H1 (cell line): ENCODE data around the gene STX10. TPM values are rescaled to one million over a fixed set of nuclear protein-coding genes. Genes with fewer than 3 reads are reported as not detected.
A peak's percentile ranks its signal among the peaks of the same experiment; 100 is the strongest.

Source experiments
- CTCF ChIA-PET: fragments of 300-600 bp; sonication (Branson Sonifier 250); formaldehyde crosslinking; loops from one replicate; lab custom pipeline; 2021; ENCODE audit not compliant: partially characterized antibody; lab: Charles Lee
- POLR2A ChIA-PET: fragments of 300-600 bp; sonication (Branson Sonifier 250); formaldehyde crosslinking; loops from one replicate; lab custom pipeline; 2021; ENCODE audit warnings: inconsistent platforms; ENCODE audit not compliant: partially characterized antibody; lab: Charles Lee
- DNase-seq, 2 experiments: peaks; one replicate each; pipeline versions ENCODE4 v3.0.0 to v3.0.0-alpha.2; 2010 to 2022; ENCODE audit warnings: low spot score in 2 of 2, low read depth in 1 of 2, mixed read lengths in 1 of 2
- FAIRE-seq: peaks from 2 replicates; lab custom pipeline; 2011; peaks lifted over from hg19 to GRCh38; lab: Jason Lieb, UNC
- H2AFZ ChIP-seq: 2 replicates; pipeline ENCODE4 v1.8.1; 2012; ENCODE audit warnings: low read length, inconsistent platforms
- H2AK5ac ChIP-seq: 2 replicates; pipeline ENCODE4 v1.6.1; 2013; ENCODE audit warnings: low read depth, low read length
- H2BK120ac ChIP-seq: replicated peaks from 2 replicates; pipeline ENCODE3; 2013; ENCODE audit warnings: low read depth, low read length, inconsistent platforms
- H2BK12ac ChIP-seq: 2 replicates; pipeline ENCODE4 v1.6.1; 2013; ENCODE audit warnings: low read depth, low read length
- H2BK15ac ChIP-seq: 2 replicates; pipeline ENCODE4 v1.6.1; 2013; ENCODE audit warnings: low read length
- H2BK20ac ChIP-seq: 2 replicates; pipeline ENCODE4 v1.6.1; 2013; ENCODE audit warnings: low read length
- H2BK5ac ChIP-seq: 2 replicates; pipeline ENCODE4 v1.6.1; 2013; ENCODE audit warnings: low read depth, low read length
- H3K14ac ChIP-seq: 2 replicates; pipeline ENCODE4 v1.6.1; 2013; ENCODE audit warnings: inconsistent platforms; ENCODE audit not compliant: insufficient read length
- H3K18ac ChIP-seq: 2 replicates; pipeline ENCODE4 v1.6.1; 2013; ENCODE audit warnings: low read length; ENCODE audit errors: extremely low read depth
- H3K23ac ChIP-seq: 2 replicates; pipeline ENCODE4 v1.6.1; 2013; ENCODE audit warnings: inconsistent platforms; ENCODE audit not compliant: insufficient read length
- H3K23me2 ChIP-seq: 2 replicates; pipeline ENCODE4 v1.6.1; 2013; ENCODE audit warnings: low read depth, low read length
- H3K27ac ChIP-seq: 2 replicates; pipeline ENCODE4 v1.6.1; 2011; ENCODE audit warnings: low read depth, low read length, inconsistent platforms
- H3K27me3 ChIP-seq, 4 experiments: replicated peaks in 1 of 4; 1 replicate in 1 of 4; 2 replicates in 3 of 4; pipeline versions ENCODE4 v1.6.1 to v1.8.1; 2011 to 2013; ENCODE audit warnings: low read length in 3 of 4, mild to moderate bottlenecking in 3 of 4, inconsistent platforms in 2 of 4, mixed read lengths in 2 of 4, moderate library complexity in 1 of 4; ENCODE audit not compliant: control insufficient read depth in 3 of 4, insufficient read depth in 3 of 4; ENCODE audit errors: extremely low read depth in 1 of 4
- H3K36me3 ChIP-seq, 4 experiments: 2 replicates each; pipeline versions ENCODE4 v1.6.1 to v1.8.1; 2011 to 2013; ENCODE audit warnings: mild to moderate bottlenecking in 4 of 4, low read length in 3 of 4, moderate library complexity in 2 of 4, control low read depth in 1 of 4, inconsistent platforms in 1 of 4; ENCODE audit not compliant: insufficient read depth in 4 of 4, control insufficient read depth in 2 of 4
- H3K4ac ChIP-seq: replicated peaks from 2 replicates; pipeline ENCODE3; 2013; ENCODE audit warnings: low read length, low read depth, mixed read lengths, inconsistent platforms; ENCODE audit not compliant: insufficient read length
- H3K4me1 ChIP-seq, 4 experiments: replicated peaks in 1 of 4; 1 replicate in 1 of 4; 2 replicates in 3 of 4; pipeline versions ENCODE4 v1.6.1 to v1.8.1; 2011 to 2013; ENCODE audit warnings: low read length in 3 of 4, inconsistent platforms in 2 of 4, mixed read lengths in 1 of 4; ENCODE audit not compliant: insufficient read depth in 4 of 4, control insufficient read depth in 3 of 4
- H3K4me2 ChIP-seq, 2 experiments: 2 replicates each; pipeline versions ENCODE4 v1.6.1 to v1.8.1; 2011 to 2013; ENCODE audit warnings: low read depth in 2 of 2, low read length in 2 of 2, control low read depth in 1 of 2, inconsistent platforms in 1 of 2, mild to moderate bottlenecking in 1 of 2; ENCODE audit not compliant: insufficient read depth in 1 of 2
- H3K4me3 ChIP-seq, 4 experiments: fragments of 200-600, 300-600 bp in 1 of 4; sonication (generic), shearing (Covaris generic), sonication (Bioruptor Twin) in 1 of 4; 2 replicates each; pipeline versions ENCODE4 v1.5.1 to v1.8.1; 2011 to 2016; ENCODE audit warnings: low read length in 4 of 4, low read depth in 3 of 4, control low read depth in 2 of 4, inconsistent platforms in 2 of 4, mild to moderate bottlenecking in 2 of 4, mixed read lengths in 1 of 4, moderate library complexity in 1 of 4; ENCODE audit not compliant: insufficient read depth in 2 of 4; ENCODE audit errors: extremely low read depth in 1 of 4
- H3K56ac ChIP-seq: replicated peaks from 2 replicates; pipeline ENCODE3; 2013; ENCODE audit warnings: low read depth, mild to moderate bottlenecking, mixed read lengths, low read length, inconsistent platforms; ENCODE audit not compliant: insufficient read length
- H3K79me1 ChIP-seq: 2 replicates; pipeline ENCODE4 v1.6.1; 2013; ENCODE audit warnings: low read depth, low read length, control low read depth
- H3K79me2 ChIP-seq, 2 experiments: 2 replicates each; pipeline versions ENCODE4 v1.6.1 to v1.8.1; 2012 to 2013; ENCODE audit warnings: low read length in 2 of 2, mild to moderate bottlenecking in 2 of 2, inconsistent platforms in 1 of 2; ENCODE audit not compliant: insufficient read depth in 2 of 2, control insufficient read depth in 1 of 2
- H3K9ac ChIP-seq, 4 experiments: replicated peaks in 1 of 4; 1 replicate in 1 of 4; 2 replicates in 3 of 4; pipeline versions ENCODE4 v1.6.1 to v1.8.1; 2011 to 2013; ENCODE audit warnings: low read depth in 3 of 4, low read length in 3 of 4, control low read depth in 2 of 4, mild to moderate bottlenecking in 2 of 4, moderate library complexity in 2 of 4, inconsistent platforms in 1 of 4; ENCODE audit errors: extremely low read depth in 1 of 4
- H3K9me3 ChIP-seq, 2 experiments: 2 replicates each; pipeline versions ENCODE4 v1.6.1 to v1.8.1; 2012 to 2013; ENCODE audit warnings: mild to moderate bottlenecking in 2 of 2, moderate library complexity in 2 of 2, control low read depth in 1 of 2, inconsistent platforms in 1 of 2, low read depth in 1 of 2, low read length in 1 of 2, mixed read lengths in 1 of 2; ENCODE audit not compliant: insufficient read depth in 2 of 2
- H4K20me1 ChIP-seq, 2 experiments: replicated peaks in 1 of 2; 2 replicates each; pipeline versions ENCODE3 to v1.8.1; 2011 to 2013; ENCODE audit warnings: inconsistent platforms in 2 of 2, low read length in 2 of 2, mild to moderate bottlenecking in 1 of 2; ENCODE audit not compliant: insufficient read depth in 2 of 2, control insufficient read depth in 1 of 2
- H4K5ac ChIP-seq: 2 replicates; pipeline ENCODE4 v1.6.1; 2013; ENCODE audit warnings: low read length, low read depth, mixed read lengths, inconsistent platforms; ENCODE audit not compliant: insufficient read length
- H4K8ac ChIP-seq: 2 replicates; pipeline ENCODE4 v1.8.0; 2013; ENCODE audit warnings: mild to moderate bottlenecking, moderate library complexity, low read length, inconsistent platforms; ENCODE audit not compliant: insufficient read depth; ENCODE audit errors: extremely low read depth
- H4K91ac ChIP-seq: replicated peaks from 2 replicates; pipeline ENCODE3; 2013; ENCODE audit warnings: low read length, mixed read lengths, inconsistent platforms; ENCODE audit not compliant: insufficient read length
- CEBPB ChIP-seq: IDR thresholded peaks from 2 replicates; pipeline ENCODE4 v1.6.1; 2012; ENCODE audit warnings: low read depth, low read length
- CHD2 ChIP-seq: IDR thresholded peaks from 2 replicates; pipeline ENCODE4 v1.6.1; 2012; ENCODE audit warnings: low read length, improper control_type of control experiment
- CTCF ChIP-seq, 3 experiments: IDR thresholded peaks; 1 replicate in 2 of 3; 2 replicates in 1 of 3; pipeline versions ENCODE4 v1.5.1 to v1.6.1; 2011; ENCODE audit warnings: low read length in 3 of 3, mild to moderate bottlenecking in 3 of 3, inconsistent platforms in 2 of 3, low read depth in 1 of 3, moderate library complexity in 1 of 3; ENCODE audit not compliant: insufficient read depth in 1 of 3; ENCODE audit errors: control extremely low read depth in 1 of 3
- E2F6 ChIP-seq: IDR thresholded peaks from 2 replicates; pipeline ENCODE4 v1.6.1; 2012; ENCODE audit warnings: inconsistent platforms
- JUND ChIP-seq: IDR thresholded peaks from 2 replicates; pipeline ENCODE4 v1.6.1; 2011; ENCODE audit warnings: mild to moderate bottlenecking, improper control_type of control experiment, low read length
- MAX ChIP-seq: IDR thresholded peaks from 2 replicates; pipeline ENCODE4 v1.6.1; 2012; ENCODE audit warnings: inconsistent platforms
- TBP ChIP-seq: IDR thresholded peaks from 2 replicates; pipeline ENCODE4 v1.6.1; 2011; ENCODE audit warnings: low read depth, low read length, improper control_type of control experiment
- TCF12 ChIP-seq: IDR thresholded peaks from 2 replicates; pipeline ENCODE4 v1.6.1; 2011; ENCODE audit warnings: low read depth, mild to moderate bottlenecking, low read length
- USF2 ChIP-seq: IDR thresholded peaks from 2 replicates; pipeline ENCODE4 v1.6.1; 2011; ENCODE audit warnings: low read length, improper control_type of control experiment
- WGBS, 2 experiments: shearing (Covaris generic) in 1 of 2; methylation state at CpG; one replicate each; pipeline versions ENCODE4 v1.1.6 to v1.1.7; 2013 to 2015; ENCODE audit warnings: low lambda C conversion rate in 2 of 2, mixed read lengths in 2 of 2, inconsistent platforms in 1 of 2, low coverage in 1 of 2, missing lambda C conversion rate in 1 of 2; ENCODE audit not compliant: insufficient replicate concordance in 2 of 2, insufficient coverage in 1 of 2, insufficient read length in 1 of 2; ENCODE audit errors: extremely low coverage in 1 of 2, missing lambda C conversion rate in 1 of 2; 5-methylcytosine and 5-hydroxymethylcytosine counted together
- polyA plus RNA-seq, 7 experiments: library from polyadenylated mRNA; depleted of rRNA in 3 of 7; stranded (reverse) in 5 of 7; unstranded in 2 of 7; fragments of >200 nt in 5 of 7; fragments of 200-250 nt in 2 of 7; gene quantifications; 1 replicate in 5 of 7; 2 replicates in 1 of 7; 4 replicates in 1 of 7; pipeline versions ENCODE4 v1.2.1 to v1.2.3, GENCODE V29; 2011 to 2013; ENCODE audit warnings: missing spikeins in 2 of 7, mixed read lengths in 2 of 7
- total RNA-seq: library from RNA; stranded (reverse); fragmentation: NEBNext Ultra II Directional; extraction: Animal tissue kit (Norgen Biotek cat#: 25700); gene quantifications from 2 replicates; pipeline ENCODE4 v1.2.1, GENCODE V29; 2021

Gene STX10
- total and polyA plus RNA-seq, 2 of the 8 experiments (the other 6 are each of a cell fraction or from before 2014, with no cell fraction given): 53.0 to 80.1 TPM

- H3K23ac ChIP-seq: no peak overlapping the region
- no peak overlapping the region for H3K4ac ChIP-seq
- H3K27me3 ChIP-seq: no peaks in the 10 kb centered on the region
- H3K23me2 ChIP-seq: no peaks in the 10 kb centered on the region
- H2BK5ac ChIP-seq: no peak overlapping the region
- H4K91ac ChIP-seq: no peak overlapping the region
- H3K9ac ChIP-seq: no peak overlapping the region
- no peaks in the 10 kb centered on the region for H3K36me3 ChIP-seq
- no peak overlapping the region for H2BK20ac ChIP-seq
- no peak overlapping the region for H3K4me2 ChIP-seq
- no peak overlapping the region for H3K4me3 ChIP-seq
- H2AFZ ChIP-seq: peak overlapping the region; percentile 47; the same call in 1 of the 2 replicates
- no peak overlapping the region for H3K27ac ChIP-seq
- no peak overlapping the region for H3K56ac ChIP-seq
- no peaks in the 10 kb centered on the region; a peak in 2 of 7 replicates for H3K4me1 ChIP-seq
- ChIA-PET CTCF (interaction anchor here (0.6 to 7.1 kb wide), 54 partner anchors 9 to 486 kb away, joined by 3 to 89 read pairs (median 5); partner anchors contain the start of gene NACC1), POLR2A (interaction anchor here (0.7 to 4.4 kb wide), 10 partner anchors 9 to 52 kb away, joined by 3 to 29 read pairs (median 4); partner anchors contain the start of genes IER2 and STX10)
- no peaks in the 10 kb centered on the region for H4K20me1 ChIP-seq
- no peak overlapping the region for H3K14ac ChIP-seq
- FAIRE-seq: peak; percentile 80
- no peak overlapping the region for H2AK5ac ChIP-seq
- H3K18ac ChIP-seq: no peak overlapping the region
- no peak overlapping the region for H2BK15ac ChIP-seq
- no peak overlapping the region for H4K5ac ChIP-seq
- H4K8ac ChIP-seq: no peak overlapping the region
- no peak overlapping the region for H2BK12ac ChIP-seq
- H2BK120ac ChIP-seq: no peak overlapping the region
- 40% methylated on average over 11 of the region's 11 CpGs; no CpG with 5 or more reads in 1 of the 2 experiments for WGBS, 2 experiments
- no peaks in the 10 kb centered on the region for H3K79me2 ChIP-seq
- peak; percentile 47 to 86 for DNase-seq
- no peaks in the 10 kb centered on the region for H3K79me1 ChIP-seq
- H3K9me3 ChIP-seq: no peaks in the 10 kb centered on the region
- TF ChIP-seq TCF12 (no peak), MAX (0 out of 2 replicates have a peak, but pooled peaks have one; percentile 15), E2F6 (0 out of 2 replicates have a peak, but pooled peaks have one; percentile 39), CHD2 (0 out of 2 replicates have a peak, but pooled peaks have one; percentile 17), USF2 (no peak), TBP (0 out of 2 replicates have a peak, but pooled peaks have one; percentile 15), CTCF (IDR thresholded peaks at IDR 0.05; ENCODE audit: control extremely low read depth in 1 of 3, insufficient read depth in 1 of 3, low read depth in 1 of 3, low read length in 3 of 3) (peak; percentile 94 to 99 (median 97)), CEBPB (peak; percentile 40; the same call in 1 of the 2 replicates), JUND (peak; percentile 64; the same call in 1 of the 2 replicates)
Measured at GRCh38 chr19:13195678-13196077, 45.5 kb upstream of the STX10 start.
